Endothelial cell of umbilical vein (primary cell): ENCODE results near the gene EVA1A.

ENCODE experiments used
- CTCF ChIP-seq, 2 donors: IDR thresholded peaks; 1 replicate in 1 of 2; 2 replicates in 1 of 2; pipeline ENCODE4 v1.5.1; 2011; ENCODE audit warnings: low read length in 2 of 2, mild to moderate bottlenecking in 2 of 2, moderate library complexity in 2 of 2, control low read depth in 1 of 2, inconsistent platforms in 1 of 2, low read depth in 1 of 2; ENCODE audit not compliant: insufficient read depth in 1 of 2; ENCODE audit errors: extremely low read depth in 1 of 2
- EZH2 ChIP-seq: IDR thresholded peaks from 2 replicates; pipeline ENCODE4 v1.6.1; 2012; ENCODE audit warnings: borderline replicate concordance, low read depth, mild to moderate bottlenecking, moderate library complexity, low read length, inconsistent platforms; ENCODE audit not compliant: severe bottlenecking
- MYC ChIP-seq: IDR thresholded peaks from one replicate; pipeline ENCODE4 v1.6.1; 2011; ENCODE audit warnings: mild to moderate bottlenecking, low read depth, low read length
- POLR2A ChIP-seq: IDR thresholded peaks from 2 replicates; pipeline ENCODE4 v1.6.1; 2012; ENCODE audit warnings: low read depth, mild to moderate bottlenecking, control low read depth, low read length
- POLR2AphosphoS5 ChIP-seq: IDR thresholded peaks from 2 replicates; pipeline ENCODE4 v1.6.1; 2012; ENCODE audit warnings: low read depth, mild to moderate bottlenecking, control low read depth, low read length, moderate library complexity; ENCODE audit not compliant: insufficient read depth

- no peak for TF ChIP-seq CTCF (IDR thresholded peaks at IDR 0.05; ENCODE audit: extremely low read depth in 1 of 2, insufficient read depth in 1 of 2, low read depth in 1 of 2, low read length in 2 of 2)
- TF ChIP-seq POLR2A = no peak
- no peak for TF ChIP-seq MYC
- TF ChIP-seq POLR2AphosphoS5 = no peak
- TF ChIP-seq EZH2 = no peak
Measured at GRCh38 chr2:75516378-75517360, 44.1 kb downstream of the EVA1A start.
